Adrenal gland (tissue), 12 donors: ENCODE results near the gene C22orf31. TPM values are rescaled to one million over a fixed set of nuclear protein-coding genes. Genes with fewer than 3 reads are reported as not detected.

ENCODE experiments used
- DNase-seq, 7 donors: peaks; one replicate each; pipeline ENCODE4 v3.0.0-alpha.2; 2019 to 2020
- H3K27ac ChIP-seq, 5 donors: fragments of 200-600 bp; sonication (generic) in 4 of 5; 1 replicate in 3 of 5; 2 replicates in 2 of 5; pipeline versions ENCODE4 v1.5.1 to v1.8.0; 2016 to 2020; ENCODE audit warnings: mild to moderate bottlenecking in 1 of 5
- H3K27me3 ChIP-seq: fragments of 200-600 bp; 2 replicates; pipeline ENCODE4 v1.8.0; 2021
- H3K36me3 ChIP-seq, 2 donors: fragments of 200-600 bp; replicated peaks in 1 of 2; 1 replicate in 1 of 2; 2 replicates in 1 of 2; pipeline versions ENCODE4 v1.5.1 to v1.8.0; 2018 to 2022
- H3K4me1 ChIP-seq, 2 donors: fragments of 200-600 bp; replicated peaks in 1 of 2; 1 replicate in 1 of 2; 2 replicates in 1 of 2; pipeline versions ENCODE4 v1.5.1 to v1.8.0; 2018 to 2021
- H3K4me3 ChIP-seq, 4 donors: fragments of 200-600 bp; sonication (generic) in 3 of 4; one replicate each; pipeline ENCODE4 v1.5.1; 2016 to 2018
- H3K9me3 ChIP-seq, 3 donors: fragments of 200-600 bp; sonication (generic) in 1 of 3; replicated peaks in 1 of 3; 1 replicate in 2 of 3; 2 replicates in 1 of 3; pipeline versions ENCODE4 v1.5.1 to v1.8.0; 2016 to 2021
- CTCF ChIP-seq, 6 experiments: fragments of 450-650 bp in 4 of 6; fragments of 200-600 bp in 2 of 6; sonication (generic) in 1 of 6; IDR thresholded peaks; 1 replicate in 5 of 6; 2 replicates in 1 of 6; pipeline versions ENCODE4 v1.5.1 to v1.8.0; 2016 to 2021; ENCODE audit warnings: antibody characterized with exemption in 6 of 6, mild to moderate bottlenecking in 2 of 6, moderate library complexity in 1 of 6
- POLR2A ChIP-seq, 2 donors: fragments of 450-650 bp; IDR thresholded peaks; one replicate each; pipeline ENCODE4 v1.6.1; 2017; ENCODE audit warnings: antibody characterized with exemption in 2 of 2, mild to moderate bottlenecking in 2 of 2, moderate library complexity in 1 of 2
- WGBS, 4 donors: extraction: QIAGEN DNeasy Blood & Tissue Kit in 2 of 4; methylation state at CpG; one replicate each; pipeline versions ENCODE4 v1.1.5 to v1.1.7; 2013 to 2017; 5-methylcytosine and 5-hydroxymethylcytosine counted together
- intact Hi-C, 2 donors: fragments of 100-400 bp; cut with DNase I; formaldehyde crosslinking; loops; one replicate each; pipeline versions ENCODE4 v1.14.1 to v1.15.0; 2022 to 2023
- polyA plus RNA-seq, 3 donors: library from polyadenylated mRNA; stranded (reverse); fragments of 200-250 nt in 2 of 3; fragments of 350-450 nt in 1 of 3; fragmentation: Illumina TruSeq in 1 of 3; extraction: RNeasy Lipid Tissue Mini Kit (QIAGEN cat#74804) in 1 of 3; gene quantifications; one replicate each; pipeline ENCODE4 v1.2.3, GENCODE V29; 2013 to 2014
- total RNA-seq, 9 donors: library from RNA; depleted of rRNA in 4 of 9; stranded (reverse); fragments of >200 nt in 4 of 9; fragments of 120-200 nt in 1 of 9; fragmentation: NEBNext Ultra II Directional in 1 of 9; extraction: Animal tissue kit (Norgen Biotek cat#: 25700) in 1 of 9; gene quantifications; one replicate each; pipeline versions ENCODE4 v1.1.0 to v1.2.4, GENCODE V29; 2013 to 2023
- donor health status: healthy with polysubstance abuse.
- donor health status: Bipolar disorder and iron deficiency.
- donor health status: DM: yes; HTN: yes; CAD: no.
- donor health status: DM: no; HTN: no; CAD: no.
- donor health status: DM: no; HTN: no; CAD: no.
- donor health status: DM: yes; HTN: yes; CAD: no.

C22orf31 gene
- total and polyA plus RNA-seq, 12 donors, result 0.11 to 1.9 (median 0.90) TPM; not detected in 8

DNA sequence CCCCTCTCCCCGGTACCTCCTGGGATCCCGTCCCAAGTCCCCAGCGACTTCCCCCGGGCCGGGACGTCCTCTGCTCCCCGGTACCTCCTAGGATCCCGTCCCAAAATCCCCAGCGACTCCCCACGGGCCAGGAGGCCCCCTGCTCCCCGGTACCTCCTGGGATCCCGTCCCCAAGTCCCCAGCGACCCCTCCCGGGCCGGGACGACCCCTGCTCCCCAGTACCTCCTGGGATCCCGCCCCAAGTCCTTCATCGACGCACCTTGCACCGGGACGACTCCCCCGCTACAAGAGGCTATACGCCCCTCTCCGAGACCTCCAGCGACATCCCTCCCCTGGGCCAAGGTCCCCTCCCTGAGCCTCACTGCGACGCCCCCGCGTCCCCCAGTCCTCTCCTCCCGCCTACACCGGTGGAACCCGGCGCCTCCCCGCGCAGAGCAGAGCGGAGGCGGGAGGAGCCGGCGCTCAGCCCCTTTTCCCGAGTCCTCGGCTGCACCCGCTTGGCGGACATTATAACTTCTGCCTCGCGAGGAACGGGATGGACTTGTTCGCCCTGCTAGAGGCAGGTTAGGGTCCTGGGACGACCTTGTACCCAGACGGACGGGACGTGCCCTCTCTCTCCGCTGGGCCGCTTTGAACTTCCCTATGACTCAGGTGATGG lies 12.1 kb upstream of the C22orf31 start:
- Histone ChIP-seq H3K27ac (peak overlapping the region in 4 of 5 donors; percentile 28 to 76 (median 68)), H3K4me1 (peaks cover 22 to 54% of the 10 kb centered on the region in 2 donors), H3K9me3 (no peaks in the 10 kb centered on the region), H3K36me3 (no peaks in the 10 kb centered on the region), H3K4me3 (peak overlapping the region; percentile 36 to 76 (median 54)), H3K27me3 (no peaks in the 10 kb centered on the region)
- WGBS, 4 donors, result 1 to 3% (median 2%) methylated on average over 29 to 53 of the region's 53 CpGs
- TF ChIP-seq CTCF (IDR thresholded peaks at IDR 0.05) (no peak), POLR2A (IDR thresholded peaks at IDR 0.05) (peak in 1 of 2 donors; percentile 37)
- peak; percentile 59 to 78 (median 62) for DNase-seq
- intact Hi-C loops, result loop anchor here (5.0 to 10.0 kb wide), 2 partner anchors 79 to 81 kb away; no protein-coding TSS in a partner anchor

DNA sequence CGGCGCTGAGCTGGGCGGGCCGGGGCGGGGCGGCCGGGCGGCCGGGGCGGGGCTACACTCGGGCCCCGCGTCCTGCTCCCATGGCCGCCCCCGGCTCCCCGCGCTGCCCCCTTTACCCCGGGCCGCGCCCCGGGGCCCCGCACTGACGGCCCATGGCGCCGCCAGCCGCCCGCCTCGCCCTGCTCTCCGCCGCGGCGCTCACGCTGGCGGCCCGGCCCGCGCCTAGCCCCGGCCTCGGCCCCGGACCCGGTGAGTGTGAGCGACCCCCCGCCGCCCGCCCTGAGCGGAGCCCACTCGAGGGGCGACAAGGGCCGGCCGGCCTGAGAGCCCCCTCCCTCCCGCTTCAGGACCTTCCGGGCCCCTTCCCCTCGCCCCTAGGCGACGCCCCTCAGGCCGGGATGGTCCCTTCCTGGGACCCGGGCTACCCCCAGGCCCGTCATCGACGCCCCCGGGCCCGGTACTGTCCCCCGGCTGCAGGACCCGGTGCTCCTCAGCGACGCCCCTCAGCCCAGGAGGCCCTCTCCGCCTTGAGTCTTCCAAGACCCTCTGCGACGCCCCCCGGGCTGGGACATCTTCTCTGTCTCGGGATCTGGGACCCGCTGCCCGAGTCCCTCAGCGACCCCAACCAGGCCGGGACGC lies 11.5 kb upstream of the C22orf31 start, which contains the start of gene KREMEN1:
Gene KREMEN1, plus strand, starts transcription at position 57 of the 639 bp plus-strand sequence. Its CDS starts 96 bp downstream, at position 153.
- intact Hi-C loops, result loop anchor here (5.0 to 10.0 kb wide), 2 partner anchors 79 to 82 kb away; no protein-coding TSS in a partner anchor
- peaks cover 16 to 48% of the 10 kb centered on the region in 2 donors for H3K4me1 ChIP-seq
- H3K27me3 ChIP-seq, result no peaks in the 10 kb centered on the region
- peak within 1 kb of the TSS; percentile 36 to 76 (median 54) for H3K4me3 ChIP-seq
- TF ChIP-seq CTCF (IDR thresholded peaks at IDR 0.05) (no peak), POLR2A (IDR thresholded peaks at IDR 0.05) (peak in 1 of 2 donors; percentile 37)
- no peaks in the 10 kb centered on the region for H3K9me3 ChIP-seq
- peak within 1 kb of the TSS in 4 of 5 donors; percentile 28 to 76 (median 68) for H3K27ac ChIP-seq
- H3K36me3 ChIP-seq, result no peaks in the 10 kb centered on the region
- peak in 1 of 7 donors; percentile 48 for DNase-seq
- 0 to 1% (median 0%) methylated on average over 4 to 76 of the region's 76 CpGs for WGBS, 4 donors

DNA sequence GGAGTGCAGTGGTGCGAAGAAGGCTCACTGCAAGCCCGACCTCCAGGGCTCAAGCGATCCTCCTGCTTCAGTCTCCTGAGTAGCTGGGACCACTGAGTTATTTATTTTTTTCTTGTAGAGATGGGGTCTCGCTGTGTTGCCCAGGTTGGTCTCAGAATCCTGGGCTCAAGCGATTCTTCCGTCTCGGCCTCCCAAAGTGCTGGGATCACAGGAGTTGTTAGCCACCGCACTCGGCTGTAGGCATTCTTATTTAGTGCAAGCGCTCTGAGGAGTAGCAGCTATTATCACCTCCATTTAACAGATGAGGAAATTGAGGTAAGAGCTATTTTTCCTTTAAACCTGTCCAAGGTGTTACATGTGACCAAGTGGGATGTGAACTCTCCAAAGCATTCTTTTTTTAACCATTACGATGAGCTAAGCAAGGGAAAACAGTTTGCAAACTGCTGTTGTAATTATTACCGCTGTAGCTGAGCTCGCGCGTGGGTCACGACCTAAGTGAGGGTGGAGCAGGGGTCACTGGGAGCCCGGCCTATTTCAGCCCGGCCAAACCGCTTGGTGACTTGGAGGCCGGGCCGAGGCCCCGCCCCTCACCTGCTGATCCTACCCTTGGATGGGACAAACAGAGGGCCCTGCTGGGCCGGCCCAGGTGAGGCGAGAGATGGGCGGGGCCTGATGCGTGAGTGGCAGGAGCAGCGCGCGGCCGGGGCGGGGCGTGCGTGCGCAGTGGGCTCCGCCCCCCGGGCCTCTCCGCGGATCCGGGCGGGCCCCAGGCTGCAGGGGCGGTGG lies 10.8 kb upstream of the C22orf31 start:
- intact Hi-C loops, result loop anchor here (5.0 to 10.0 kb wide), 2 partner anchors 80 to 82 kb away; no protein-coding TSS in a partner anchor
- no peaks in the 10 kb centered on the region for H3K27me3 ChIP-seq
- H3K27ac ChIP-seq, result peak overlapping the region in 1 of 5 donors; percentile 67
- H3K4me3 ChIP-seq, result peak overlapping the region in 1 of 4 donors; percentile 76
- DNase-seq, result peak; percentile 75 to 90 (median 88)
- H3K36me3 ChIP-seq, result no peaks in the 10 kb centered on the region
- no peaks in the 10 kb centered on the region for H3K9me3 ChIP-seq
- TF ChIP-seq POLR2A (IDR thresholded peaks at IDR 0.05) (no peak), CTCF (IDR thresholded peaks at IDR 0.05) (no peak)
- H3K4me1 ChIP-seq, result peaks cover 9 to 42% of the 10 kb centered on the region in 2 donors
- 26 to 63% (median 48%) methylated on average over 16 to 41 of the region's 41 CpGs for WGBS, 4 donors
